HTERT RPE-1 (cell line): ENCODE measurements around the gene MYO7B.
"Not testable (repeated sequence)": the region's sequence is repeated elsewhere in the genome, so short reads cannot be mapped to it uniquely, and the experiment has no call there.

Source experiments
- in situ Hi-C: fragments of 300-500 bp; cut with MboI; formaldehyde crosslinking; loops from 4 replicates; pipeline ENCODE4 v1.14.3; 2020; ENCODE audit warnings: low sequenced_read_pairs

MYO7B gene

DNA sequence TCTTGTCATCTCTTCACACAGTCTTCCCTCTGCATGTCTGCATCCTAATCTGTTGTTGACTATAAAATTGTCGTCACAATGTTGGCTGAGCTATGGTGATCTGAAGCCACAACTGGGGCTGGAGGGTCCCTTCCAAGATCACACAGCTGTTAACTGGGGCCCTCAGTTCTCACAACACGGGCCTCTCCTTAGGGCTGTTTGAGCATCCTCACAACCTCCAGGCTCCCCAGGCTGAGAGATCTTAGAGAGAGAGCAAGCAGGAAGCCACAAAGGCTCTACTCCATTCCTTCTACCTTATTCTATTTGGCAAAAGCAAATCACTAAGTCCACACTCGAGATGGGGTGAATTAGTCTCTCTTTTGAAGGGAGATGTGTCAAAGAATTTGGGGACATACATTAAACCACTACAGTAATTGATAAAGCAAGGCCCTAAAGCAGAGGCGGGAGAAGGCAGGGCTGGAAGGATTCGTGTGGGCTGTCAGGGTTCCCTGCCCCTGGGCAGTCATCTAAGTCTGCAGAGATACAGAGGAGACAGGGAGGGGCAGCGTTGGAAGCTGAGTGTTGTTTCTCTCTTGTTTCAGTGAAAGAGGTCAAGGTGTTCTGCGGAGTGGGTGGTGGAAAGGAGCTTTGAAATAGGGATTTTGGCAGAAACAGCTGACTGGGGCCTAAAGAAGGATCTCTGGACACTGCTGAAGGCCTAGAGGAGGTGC, 15.9 kb downstream of the MYO7B start:
- in situ Hi-C loops, result no loop called here

DNA sequence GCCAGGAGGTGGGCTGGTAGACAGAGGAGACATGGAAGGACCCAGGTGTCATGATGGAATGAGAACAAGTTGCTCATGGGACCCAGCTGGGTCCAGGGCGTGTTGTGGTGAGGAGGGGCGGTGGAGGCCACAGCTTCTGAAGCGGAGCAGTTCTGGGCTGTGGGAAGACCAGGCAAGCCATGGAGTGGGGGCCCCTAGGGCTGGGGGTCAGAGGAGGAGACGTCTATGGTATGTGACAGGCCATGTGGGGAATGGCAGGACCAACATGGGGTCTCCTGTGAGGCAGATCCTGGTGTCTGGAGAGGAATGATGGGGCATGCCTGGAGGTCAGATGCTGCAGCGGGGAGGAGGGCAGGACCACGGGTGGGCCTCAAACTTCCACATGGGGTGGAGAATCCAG, 16.9 kb downstream of the MYO7B start:
- in situ Hi-C loops, result no loop called here

DNA sequence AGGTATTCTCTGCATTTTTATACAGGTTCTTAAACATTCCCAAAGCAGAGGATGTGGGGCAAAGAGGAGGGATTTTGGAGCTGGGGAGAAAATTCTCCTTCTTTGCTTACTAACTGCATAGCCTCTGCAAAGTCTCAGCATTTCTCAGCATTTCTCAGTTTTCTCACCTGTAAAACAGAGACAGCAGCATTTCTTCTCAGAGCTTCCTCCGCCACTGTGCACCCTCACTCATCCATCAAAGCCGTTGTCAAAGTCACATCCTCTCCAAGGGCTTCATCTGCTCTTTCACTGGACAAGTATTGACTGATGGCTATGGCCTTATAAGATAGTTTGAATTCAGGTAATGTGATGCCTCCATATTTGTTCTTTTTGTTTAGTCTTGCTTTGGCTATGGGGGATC, 17.4 kb downstream of the MYO7B start:
- in situ Hi-C loops, result no loop called here

DNA sequence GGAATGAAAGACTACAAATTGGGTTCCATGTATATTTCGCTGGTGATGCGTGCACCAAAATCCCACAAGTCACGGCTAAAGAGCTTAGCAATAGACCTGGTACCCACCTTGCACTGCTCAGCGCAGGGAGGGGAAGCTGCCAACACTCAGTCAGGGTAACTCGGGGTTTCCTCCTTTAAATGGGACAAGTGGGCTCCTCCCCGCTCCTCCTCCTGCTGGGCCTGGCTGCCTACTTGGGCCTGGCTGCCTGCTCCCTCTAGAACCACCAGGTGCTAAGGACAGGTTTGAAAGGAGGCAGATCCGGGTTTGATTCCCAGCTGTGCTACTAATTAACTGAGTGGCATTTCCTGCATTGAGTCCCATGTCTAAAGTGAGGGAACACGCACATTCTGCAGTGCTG, 23.4 kb downstream of the MYO7B start:
- in situ Hi-C loops, result no loop called here

DNA sequence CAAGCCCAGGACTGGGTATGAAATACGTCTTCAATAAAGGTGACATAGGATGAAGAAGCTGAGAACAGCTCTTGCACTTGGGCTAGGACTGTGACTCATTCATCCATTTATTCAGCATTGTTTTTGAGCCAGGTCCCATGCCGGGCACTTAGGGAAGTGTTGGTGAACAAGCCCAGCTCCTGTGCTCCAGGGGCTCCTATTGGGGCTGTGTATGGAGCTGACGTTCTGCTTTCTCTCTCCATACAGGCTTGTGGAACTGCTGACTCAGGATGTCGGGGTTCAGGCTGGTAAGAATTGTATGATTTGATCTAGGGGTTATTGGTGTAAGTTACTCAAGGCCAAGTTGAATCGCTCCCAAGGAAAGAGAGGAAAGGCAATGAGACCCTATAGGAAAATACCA, 24.0 kb downstream of the MYO7B start:
- in situ Hi-C loops, result no loop called here

DNA sequence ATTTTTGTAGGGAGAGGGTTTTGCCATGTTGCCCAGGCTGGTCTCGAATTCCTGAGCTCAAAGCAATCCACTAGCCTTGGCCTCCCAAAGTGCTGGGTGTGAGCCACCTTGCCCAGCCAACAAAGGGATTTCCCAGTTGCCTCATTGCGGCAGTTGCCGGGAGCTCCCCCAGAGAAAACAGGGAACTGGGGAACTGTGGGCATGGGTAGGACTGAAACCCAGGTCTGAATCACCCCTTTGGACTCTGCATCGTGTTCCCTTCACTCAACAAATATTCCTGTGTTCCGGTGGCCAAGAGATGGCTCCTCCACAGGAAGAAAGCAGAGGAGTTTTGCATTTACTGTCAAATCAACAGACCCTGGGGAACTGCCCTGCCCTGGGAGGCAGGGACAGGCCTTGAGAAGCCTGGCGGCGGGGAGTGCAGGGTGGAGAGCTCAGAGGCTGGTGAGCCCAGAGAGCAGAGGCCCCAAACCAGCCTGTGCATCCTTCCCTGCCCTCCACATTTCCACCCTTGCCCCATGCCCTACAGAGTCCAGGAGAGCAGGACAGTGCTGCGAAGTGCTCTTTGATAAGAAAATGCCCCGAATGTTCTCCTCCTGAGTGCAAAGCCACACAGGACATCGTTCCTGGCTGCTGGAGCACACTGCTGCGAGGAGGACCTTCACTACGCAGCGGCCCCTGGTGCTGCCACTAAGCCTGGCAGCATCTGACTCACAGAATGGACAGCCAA, 24.9 kb downstream of the MYO7B start:
- in situ Hi-C loops, result no loop called here

DNA sequence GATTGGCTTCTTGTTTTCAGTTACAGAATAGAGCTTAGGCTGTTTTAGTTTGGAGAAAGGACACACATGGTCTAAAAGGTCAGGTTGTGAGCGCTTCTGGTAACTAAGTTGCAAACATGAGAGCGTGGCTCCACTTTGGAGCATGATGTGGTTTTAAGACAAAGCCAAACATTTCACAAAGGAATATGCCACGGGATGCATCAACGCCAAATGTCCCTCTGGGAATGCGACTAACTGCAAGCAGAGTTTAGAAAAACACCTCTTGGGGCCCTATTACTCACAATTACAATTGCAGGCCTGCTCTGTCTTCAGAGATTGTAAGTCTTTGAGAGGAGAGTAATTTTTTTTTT, 25.4 kb downstream of the MYO7B start:
- in situ Hi-C loops, result no loop called here

DNA sequence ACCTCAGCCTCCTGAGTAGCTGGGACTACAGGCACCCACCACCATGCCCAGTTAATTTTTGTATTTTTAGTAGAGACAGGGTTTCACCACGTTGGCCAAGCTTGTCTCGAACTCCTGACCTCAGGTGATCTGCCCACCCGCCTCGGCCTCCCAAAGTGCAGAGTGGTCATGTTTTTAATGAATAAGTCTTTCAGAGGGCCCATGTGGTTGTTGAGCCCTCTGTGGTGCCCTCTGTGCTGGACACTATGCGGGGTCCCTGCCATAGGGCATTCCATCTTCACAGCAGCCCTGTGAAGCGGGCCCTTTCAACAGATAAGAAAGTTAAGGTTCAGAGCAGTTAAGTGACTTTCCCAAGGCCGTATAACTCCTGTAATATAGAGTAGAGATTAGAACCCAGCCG, 25.9 kb downstream of the MYO7B start:
- in situ Hi-C loops, result no loop called here

DNA sequence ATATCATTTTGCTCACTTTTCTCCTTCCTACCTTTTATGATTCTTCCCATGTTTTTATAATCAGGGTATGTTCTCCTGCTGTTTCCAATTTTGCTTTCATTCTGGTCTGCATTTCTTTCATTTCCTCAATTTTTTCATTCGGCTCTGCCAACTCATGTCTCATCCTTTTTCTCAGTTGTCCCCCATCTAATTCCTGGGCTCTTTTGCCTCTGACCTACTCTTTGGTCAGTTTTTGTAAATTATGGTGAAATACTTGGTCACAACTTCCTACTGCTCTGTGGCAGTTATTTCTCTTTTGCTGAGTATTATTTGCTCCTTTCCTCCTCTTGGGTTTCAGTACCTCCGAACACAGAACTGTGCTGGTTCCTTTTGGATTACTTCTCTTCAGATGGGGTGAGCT, 27.5 kb downstream of the MYO7B start:
- in situ Hi-C loops, result no loop called here

DNA sequence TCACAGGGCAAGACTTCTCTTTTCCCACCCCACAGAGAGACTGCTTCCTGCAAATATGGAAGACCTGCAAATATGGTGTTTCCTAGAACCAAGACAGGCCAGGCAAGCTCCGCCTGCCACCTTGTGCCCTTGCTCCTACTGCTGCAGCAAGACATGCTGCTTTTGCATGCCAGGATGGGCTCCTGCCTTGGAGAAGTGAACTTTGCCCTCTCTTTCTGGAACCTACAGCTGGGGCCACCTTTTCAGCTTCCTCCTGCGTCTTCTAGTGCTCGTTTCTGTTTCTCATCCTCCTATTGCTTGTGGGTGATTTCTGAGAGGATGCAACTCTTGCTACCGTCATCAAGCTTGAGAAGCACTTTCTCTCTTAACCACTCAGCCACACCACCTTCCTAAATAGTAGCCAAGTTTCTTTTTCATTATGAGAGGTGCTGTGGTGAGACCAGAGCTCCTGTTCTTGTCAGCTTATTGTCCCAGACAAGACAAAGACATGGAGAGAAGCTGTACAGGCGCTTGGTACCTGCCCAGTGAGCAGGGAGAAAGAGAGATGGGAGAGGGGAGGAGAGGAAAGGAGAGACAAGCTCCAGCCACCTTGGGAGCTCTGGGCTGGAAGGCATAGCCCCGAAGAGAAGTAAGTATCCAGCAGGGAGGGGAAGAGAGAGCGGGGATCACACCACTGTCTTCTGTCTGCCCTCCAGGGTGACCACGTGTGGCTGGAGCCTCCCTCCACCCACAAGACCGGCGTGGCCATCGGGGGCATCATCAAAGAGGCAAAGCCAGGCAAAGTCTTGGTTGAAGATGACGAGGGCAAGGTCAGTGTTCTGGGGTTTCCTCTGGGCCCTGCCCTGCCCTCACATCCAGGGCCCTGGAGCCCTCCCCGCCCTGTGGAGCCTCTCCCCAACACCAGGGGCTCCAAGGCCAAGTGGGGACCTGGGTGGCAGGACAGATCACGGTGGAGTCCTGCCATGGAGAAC, 28.3 kb downstream of the MYO7B start:
- in situ Hi-C loops, result no loop called here

DNA sequence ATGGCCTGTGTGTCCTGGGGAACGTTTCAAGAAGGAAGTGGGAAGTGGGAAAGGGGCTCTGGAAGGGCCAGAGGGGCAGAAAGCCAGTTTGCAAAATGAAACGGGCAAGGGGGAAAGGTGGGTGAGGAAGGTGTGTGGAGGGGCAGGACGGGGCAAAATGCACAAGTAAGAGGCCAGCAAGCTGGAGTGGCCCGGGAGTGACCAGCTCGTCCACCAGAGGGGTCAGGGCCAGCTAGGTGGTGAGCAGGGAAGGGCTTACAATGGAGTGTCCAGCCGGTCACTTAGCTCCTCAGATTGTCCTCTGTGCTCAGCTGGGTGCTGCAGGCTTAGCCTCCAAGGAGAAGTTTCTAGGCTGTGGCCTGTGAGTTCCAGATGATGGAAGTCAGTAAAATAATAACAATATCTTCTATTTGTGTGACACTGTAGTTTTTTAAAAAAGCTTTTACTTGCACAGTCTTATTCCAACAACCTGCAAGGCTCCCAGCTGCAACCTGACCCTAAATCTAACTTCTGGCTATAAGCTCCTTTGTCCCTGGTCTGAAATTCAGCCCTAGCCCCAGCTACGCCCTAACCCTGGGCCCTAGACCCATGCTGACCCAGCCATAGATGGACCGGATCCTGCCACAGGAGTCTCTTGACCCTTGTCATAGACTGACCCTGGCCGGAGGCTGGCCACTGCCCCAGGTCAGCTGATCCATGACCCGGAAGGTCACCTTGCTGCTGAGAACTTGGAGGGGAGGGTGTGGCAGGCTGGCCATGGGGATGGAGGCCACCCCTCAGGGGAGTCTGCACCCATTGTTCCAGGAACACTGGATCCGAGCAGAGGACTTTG, 29.2 kb downstream of the MYO7B start:
- in situ Hi-C loops, result no loop called here

DNA sequence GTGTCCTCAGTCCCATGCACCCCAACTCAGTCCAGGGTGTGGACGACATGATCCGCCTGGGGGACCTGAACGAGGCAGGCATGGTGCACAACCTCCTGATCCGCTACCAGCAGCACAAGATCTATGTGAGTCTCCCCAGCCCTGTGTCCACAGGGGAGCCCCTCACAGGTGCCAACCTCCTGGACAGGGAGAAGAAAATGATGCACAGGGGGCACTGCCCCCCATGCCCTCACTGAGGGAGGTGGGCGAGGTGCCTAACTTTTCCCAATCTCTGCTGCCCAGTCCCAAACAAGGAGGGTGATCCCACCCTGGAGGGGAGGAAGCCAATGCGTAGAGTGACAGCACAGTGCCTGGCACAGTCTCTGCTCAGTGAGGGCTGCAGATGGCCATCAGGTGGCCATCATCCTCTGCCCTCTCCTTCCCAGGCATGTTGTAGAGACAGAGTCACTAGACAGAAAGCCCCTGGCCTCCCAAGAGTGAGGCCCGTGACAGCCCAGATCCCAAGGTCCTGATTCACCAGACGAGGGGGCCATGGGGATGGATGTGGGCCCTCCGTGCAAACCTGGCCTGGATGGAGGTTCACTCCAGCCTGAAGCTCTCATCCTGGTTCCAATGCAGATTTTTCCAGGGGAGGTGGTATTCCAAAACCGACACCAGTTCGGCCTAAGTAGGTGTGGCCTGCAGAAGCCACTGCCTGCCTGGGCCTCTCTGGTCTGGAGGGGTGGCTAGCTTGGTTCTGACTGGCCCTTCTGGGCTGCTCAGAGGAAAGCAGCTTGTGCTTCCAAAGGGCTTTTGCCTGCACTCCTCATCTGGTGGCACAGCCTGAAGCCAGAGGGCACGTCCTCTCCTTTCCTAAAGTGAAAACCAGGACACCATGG, 30.0 kb downstream of the MYO7B start:
- in situ Hi-C loops, result no loop called here

DNA sequence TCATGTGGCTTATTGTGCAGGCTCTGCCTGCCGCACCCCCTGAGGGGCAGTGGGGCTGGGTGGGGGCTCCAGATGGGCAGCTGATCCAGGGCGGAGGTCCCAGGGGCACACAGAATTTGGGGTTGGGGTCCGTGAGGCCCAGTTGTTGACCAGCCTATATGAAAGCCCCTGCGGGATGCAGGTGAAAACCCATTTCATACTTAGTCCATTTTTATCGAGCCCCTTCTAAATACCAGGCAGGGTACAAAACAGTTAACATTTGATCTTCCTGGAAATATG, 30.6 kb downstream of the MYO7B start:
- in situ Hi-C loops, result no loop called here

DNA sequence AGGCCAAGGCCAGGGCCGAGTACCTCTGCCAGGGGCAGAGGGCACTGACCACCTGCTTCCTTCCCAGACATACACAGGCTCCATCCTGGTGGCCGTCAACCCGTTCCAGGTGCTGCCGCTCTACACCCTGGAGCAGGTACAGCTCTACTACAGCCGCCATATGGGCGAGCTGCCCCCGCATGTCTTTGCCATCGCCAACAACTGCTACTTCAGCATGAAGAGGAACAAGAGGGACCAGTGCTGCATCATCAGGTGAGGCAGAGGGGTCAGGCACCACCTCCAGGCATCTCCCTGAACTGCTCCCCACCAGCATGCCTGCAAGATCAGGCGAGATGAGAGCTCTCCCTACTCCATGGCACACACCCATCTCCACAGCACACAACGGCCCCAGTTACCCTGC, 31.1 kb downstream of the MYO7B start:
- in situ Hi-C loops, result no loop called here

DNA sequence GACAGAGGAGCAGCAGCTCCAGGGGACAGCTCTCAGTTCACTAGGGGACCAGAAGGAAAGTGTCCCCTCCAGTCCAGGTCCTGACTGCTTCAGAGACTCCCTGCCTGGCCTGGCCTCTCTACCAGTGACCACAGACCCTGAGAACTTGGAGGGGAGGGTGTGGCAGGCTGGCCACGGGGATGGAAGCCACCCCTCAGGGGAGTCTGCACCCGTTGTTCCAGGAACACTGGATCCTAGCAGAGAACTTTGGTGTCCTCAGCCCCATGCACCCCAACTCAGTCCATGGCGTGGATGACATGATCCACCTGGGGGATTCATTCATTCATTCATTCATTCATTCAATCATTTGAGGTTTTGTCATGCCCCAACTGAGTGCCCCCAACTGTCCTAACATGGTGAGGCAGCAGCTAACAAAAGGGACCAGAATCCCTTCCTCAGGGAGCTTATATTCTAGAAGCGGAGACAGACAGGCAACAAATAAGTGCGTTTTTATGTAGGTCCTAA, 31.9 kb downstream of the MYO7B start:
- in situ Hi-C loops, result no loop called here

DNA sequence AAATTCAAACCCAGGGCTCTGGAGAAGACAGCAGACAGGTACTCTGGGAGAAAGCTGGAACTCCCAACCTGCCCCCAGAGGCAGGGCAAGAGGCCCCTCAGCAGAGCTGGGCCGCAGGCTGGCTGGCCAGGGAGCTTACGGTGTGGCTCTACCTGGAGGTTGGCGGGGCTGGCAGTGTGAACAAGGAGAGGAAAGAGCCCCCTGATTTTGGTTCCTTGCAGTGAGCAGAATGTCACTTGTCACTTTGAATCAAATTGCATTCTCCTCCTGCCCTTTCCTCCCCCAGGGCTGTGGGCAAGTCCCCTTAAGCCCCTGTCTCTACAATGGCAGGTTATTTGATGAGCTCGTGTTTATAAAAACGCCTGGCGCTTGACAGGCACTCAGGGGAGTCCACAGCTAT, 32.6 kb downstream of the MYO7B start:
- in situ Hi-C loops, result no loop called here

DNA sequence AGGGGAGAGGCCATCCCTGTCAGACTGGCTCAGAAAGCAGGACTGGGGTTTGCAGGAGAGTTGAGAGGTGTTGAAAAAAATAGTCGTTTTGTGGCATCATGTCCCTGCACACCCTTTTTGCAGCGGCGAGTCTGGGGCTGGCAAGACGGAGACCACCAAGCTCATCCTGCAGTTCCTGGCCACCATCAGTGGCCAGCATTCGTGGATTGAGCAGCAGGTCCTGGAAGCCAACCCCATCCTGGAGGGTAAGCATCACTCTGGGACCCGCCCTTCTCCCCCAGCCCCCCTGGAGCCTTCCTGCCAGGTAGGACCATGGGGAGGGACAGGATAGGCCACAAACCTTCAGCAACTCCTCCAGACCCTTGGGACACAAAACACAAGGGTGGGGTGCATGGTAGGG, 34.2 kb downstream of the MYO7B start:
- in situ Hi-C loops, result no loop called here

DNA sequence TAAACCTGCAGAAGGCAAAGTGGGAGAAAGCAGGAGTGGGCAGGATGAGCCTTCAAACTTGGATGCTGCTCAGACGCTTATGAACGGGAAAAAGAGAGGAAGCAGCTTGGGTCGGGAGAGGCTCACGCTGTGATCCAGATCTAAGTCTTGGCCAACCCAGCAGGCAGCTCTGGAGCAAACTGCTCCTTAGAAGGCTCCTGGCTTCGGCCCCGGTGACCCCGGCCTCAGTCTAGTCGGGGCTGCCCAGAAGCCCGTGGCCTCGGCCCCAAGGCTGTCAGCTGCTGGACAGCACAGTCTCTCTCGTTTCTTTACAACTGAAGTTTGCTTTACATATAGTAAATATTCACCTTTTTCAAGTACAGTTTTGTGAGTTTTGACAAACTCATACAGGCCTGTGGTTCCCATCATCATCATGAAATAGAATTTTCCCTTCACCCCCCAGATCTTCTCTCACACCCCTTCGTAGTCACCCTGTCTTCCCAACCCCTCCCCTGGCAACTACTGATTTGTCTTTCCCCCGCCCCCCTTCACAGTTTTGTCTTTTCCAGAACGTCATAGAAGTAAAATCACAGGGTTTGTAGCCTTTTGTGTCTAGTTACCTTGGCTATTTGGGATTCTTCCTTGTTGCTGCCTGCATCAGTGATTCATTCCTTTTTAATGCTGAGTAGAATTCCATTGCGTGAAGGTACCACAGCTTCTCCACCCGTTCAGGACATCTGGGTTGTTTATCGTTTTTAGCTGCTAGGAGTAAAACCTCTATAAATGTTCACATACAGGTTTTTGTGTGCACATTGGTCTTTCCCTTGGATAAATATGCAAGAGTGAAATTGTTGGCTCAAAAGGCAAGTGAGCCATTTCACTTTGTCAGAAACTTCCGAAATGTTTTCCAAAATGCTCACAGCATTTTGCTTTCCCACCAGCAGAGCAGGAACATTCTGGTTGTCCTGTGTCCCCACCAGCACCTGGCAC, 35.1 kb downstream of the MYO7B start:
- in situ Hi-C loops, result no loop called here

DNA sequence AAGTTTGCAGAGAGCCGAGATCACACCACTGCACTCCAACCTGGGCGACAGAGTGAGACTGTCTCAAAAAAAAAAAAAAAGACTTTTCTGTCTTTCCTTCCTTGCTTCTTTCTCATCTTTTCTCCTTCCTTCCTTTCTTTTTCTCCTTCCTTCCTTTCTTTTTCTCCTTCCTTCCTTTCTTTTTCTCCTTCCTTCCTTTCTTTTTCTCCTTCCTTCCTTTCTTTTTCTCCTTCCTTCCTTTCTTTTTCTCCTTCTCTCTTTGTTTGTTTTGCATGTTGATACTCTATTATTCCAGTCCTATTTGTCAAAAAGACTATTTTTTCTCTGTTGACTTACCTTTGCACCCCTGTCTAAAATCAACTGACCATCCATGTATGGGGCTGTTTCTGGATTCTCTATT, 36.9 kb downstream of the MYO7B start:
- in situ Hi-C loops, result not testable (repeated sequence)
